NT2/D1 (cell line): ENCODE results near the gene GGNBP2.
"Not testable (repeated sequence)": the region's sequence is repeated elsewhere in the genome, so short reads cannot be mapped to it uniquely, and the experiment has no call there.

Experiments
- DNase-seq: peaks from one replicate; pipeline ENCODE4 v3.0.0-alpha.2; 2011; ENCODE audit warnings: low read depth, low spot score
- H3K27me3 ChIP-seq: 2 replicates; pipeline ENCODE4 v1.6.0; 2011; ENCODE audit warnings: mild to moderate bottlenecking; ENCODE audit not compliant: insufficient read length, insufficient read depth
- H3K36me3 ChIP-seq: 2 replicates; pipeline ENCODE4 v1.6.1; 2011; ENCODE audit warnings: mild to moderate bottlenecking, low read length, mixed read lengths; ENCODE audit not compliant: insufficient read depth, insufficient read length
- H3K4me1 ChIP-seq: 2 replicates; pipeline ENCODE4 v1.5.1; 2011; ENCODE audit not compliant: insufficient read depth, insufficient read length
- H3K4me3 ChIP-seq: 2 replicates; pipeline ENCODE4 v1.5.1; 2011; ENCODE audit warnings: low read depth; ENCODE audit not compliant: insufficient read length
- H3K9ac ChIP-seq: 2 replicates; pipeline ENCODE4 v1.6.0; 2011; ENCODE audit warnings: low read depth; ENCODE audit not compliant: insufficient read length
- H3K9me3 ChIP-seq: 2 replicates; pipeline ENCODE4 v1.5.1; 2011; ENCODE audit warnings: mild to moderate bottlenecking, low read length; ENCODE audit not compliant: insufficient read depth
- SUZ12 ChIP-seq: IDR thresholded peaks from 2 replicates; pipeline ENCODE4 v1.6.1; 2011; ENCODE audit not compliant: insufficient read length, insufficient read depth; ENCODE audit errors: extremely low read depth
- YY1 ChIP-seq: IDR thresholded peaks from 2 replicates; pipeline ENCODE4 v1.6.1; 2011; ENCODE audit not compliant: insufficient read length, insufficient read depth
- ZNF274 ChIP-seq: IDR thresholded peaks from 2 replicates; pipeline ENCODE4 v1.6.1; 2011; ENCODE audit warnings: mild to moderate bottlenecking, low read depth, low read length

GGNBP2 gene

GRCh38 chr17:36501963-36502362 lies 42.8 kb upstream of the GGNBP2 start:
- no peak overlapping the region for H3K9ac ChIP-seq
- H3K9me3 ChIP-seq, result no peaks in the 10 kb centered on the region
- TF ChIP-seq SUZ12, result no peak
- TF ChIP-seq YY1, result no peak
- TF ChIP-seq ZNF274, result no peak
- H3K4me1 ChIP-seq, result peaks cover 3% of the 10 kb centered on the region
- H3K4me3 ChIP-seq, result no peak overlapping the region
- no peak for DNase-seq
- no peaks in the 10 kb centered on the region for H3K27me3 ChIP-seq
- peaks cover 84% of the 10 kb centered on the region for H3K36me3 ChIP-seq

DNA sequence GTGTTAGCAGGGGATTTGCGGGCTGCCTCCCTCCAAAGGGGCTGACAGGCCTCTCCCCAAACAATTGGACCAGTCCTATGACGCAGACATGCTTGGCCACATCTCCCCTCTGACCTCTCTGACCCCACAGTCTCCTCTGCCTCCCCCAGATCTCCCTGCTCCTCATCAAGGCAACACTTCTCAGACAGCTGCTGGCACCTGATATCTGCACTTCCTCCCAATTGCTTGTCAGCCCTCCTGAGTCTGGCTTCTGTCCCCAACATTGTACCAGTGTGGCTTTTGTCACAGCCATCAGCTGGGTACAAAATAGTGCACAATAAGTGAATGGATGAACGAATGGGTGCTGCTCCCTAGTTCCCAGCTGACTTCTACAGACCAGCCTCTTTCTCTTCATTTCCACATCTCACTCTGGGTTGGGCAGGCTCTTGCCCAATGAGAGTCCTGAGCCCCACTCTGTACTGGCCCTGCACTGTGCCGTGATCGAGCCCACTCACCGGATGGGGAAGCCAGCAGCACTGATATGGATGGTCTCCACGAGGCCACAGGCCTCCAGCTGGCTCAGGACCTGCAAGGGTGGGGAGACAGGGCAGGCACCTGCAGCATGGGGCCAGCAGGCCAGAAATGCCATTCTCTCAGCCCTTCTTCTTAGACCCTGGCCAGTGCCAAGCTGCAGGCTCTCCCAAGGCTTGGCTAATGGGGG lies 41.1 kb upstream of the GGNBP2 start:
- Histone ChIP-seq H3K9ac (no peak overlapping the region), H3K4me3 (no peak overlapping the region), H3K27me3 (no peaks in the 10 kb centered on the region), H3K9me3 (no peaks in the 10 kb centered on the region), H3K36me3 (peaks cover 85% of the 10 kb centered on the region), H3K4me1 (peaks cover 3% of the 10 kb centered on the region)
- no peak for DNase-seq
- TF ChIP-seq ZNF274 (no peak), SUZ12 (no peak), YY1 (no peak)

DNA sequence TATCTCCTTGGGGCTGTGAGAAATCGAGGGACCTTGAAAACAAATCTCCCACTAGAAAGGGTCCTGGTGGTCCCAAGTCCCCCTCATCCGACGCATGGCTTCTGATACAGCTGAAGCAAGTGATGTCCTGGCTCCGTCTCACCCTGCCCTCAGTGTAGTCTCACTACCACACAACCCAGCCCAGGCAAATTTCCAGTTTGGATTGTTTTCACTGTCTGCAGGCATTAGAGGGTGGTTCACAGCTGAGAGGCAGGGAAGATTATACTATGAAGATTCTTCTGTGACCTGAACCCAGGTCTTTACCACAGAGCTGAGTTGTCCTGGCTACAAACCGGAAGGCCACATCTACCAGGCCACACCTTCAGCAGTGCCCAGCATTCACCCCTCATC lies 40.6 kb upstream of the GGNBP2 start:
- TF ChIP-seq YY1, result no peak
- no peak for DNase-seq
- no peaks in the 10 kb centered on the region for H3K9me3 ChIP-seq
- no peak overlapping the region for H3K4me3 ChIP-seq
- no peak overlapping the region for H3K9ac ChIP-seq
- H3K36me3 ChIP-seq, result peaks cover 86% of the 10 kb centered on the region
- H3K27me3 ChIP-seq, result no peaks in the 10 kb centered on the region
- peaks cover 3% of the 10 kb centered on the region for H3K4me1 ChIP-seq

- Histone ChIP-seq H3K9me3 (no peaks in the 10 kb centered on the region), H3K4me3 (no peak overlapping the region), H3K9ac (no peak overlapping the region), H3K36me3 (peaks cover 96% of the 10 kb centered on the region), H3K27me3 (no peaks in the 10 kb centered on the region), H3K4me1 (peaks cover 3% of the 10 kb centered on the region)
- no peak for DNase-seq
- TF ChIP-seq ZNF274 (no peak), YY1 (no peak), SUZ12 (no peak)
Observed at GRCh38 chr17:36505171-36505570, 39.5 kb upstream of the GGNBP2 start.

- Histone ChIP-seq H3K4me1 (no peaks in the 10 kb centered on the region), H3K36me3 (peaks cover 97% of the 10 kb centered on the region)
- TF ChIP-seq ZNF274, result no peak
- TF ChIP-seq SUZ12, result no peak
- TF ChIP-seq YY1, result no peak
Observed at GRCh38 chr17:36506249-36506826, 38.4 kb upstream of the GGNBP2 start.

GRCh38 chr17:36506831-36507230 lies 37.9 kb upstream of the GGNBP2 start:
- Histone ChIP-seq H3K4me3 (no peak overlapping the region), H3K9me3 (no peaks in the 10 kb centered on the region), H3K4me1 (no peaks in the 10 kb centered on the region), H3K27me3 (no peaks in the 10 kb centered on the region), H3K36me3 (peaks cover 96% of the 10 kb centered on the region), H3K9ac (no peak overlapping the region)
- DNase-seq, result no peak
- no peak for TF ChIP-seq ZNF274
- no peak for TF ChIP-seq YY1
- no peak for TF ChIP-seq SUZ12

More at GRCh38 chr17:36506249-36506826, 38.4 kb upstream of the GGNBP2 start:
- H3K4me3 ChIP-seq, result no peak overlapping the region
- no peak overlapping the region for H3K9ac ChIP-seq
- no peaks in the 10 kb centered on the region for H3K9me3 ChIP-seq
- DNase-seq, result no peak
- H3K27me3 ChIP-seq, result no peaks in the 10 kb centered on the region

GRCh38 chr17:36507266-36507665 lies 37.5 kb upstream of the GGNBP2 start:
- peaks cover 92% of the 10 kb centered on the region for H3K36me3 ChIP-seq
- no peak overlapping the region for H3K9ac ChIP-seq
- no peak for TF ChIP-seq SUZ12
- no peak for TF ChIP-seq YY1
- TF ChIP-seq ZNF274, result no peak

DNA sequence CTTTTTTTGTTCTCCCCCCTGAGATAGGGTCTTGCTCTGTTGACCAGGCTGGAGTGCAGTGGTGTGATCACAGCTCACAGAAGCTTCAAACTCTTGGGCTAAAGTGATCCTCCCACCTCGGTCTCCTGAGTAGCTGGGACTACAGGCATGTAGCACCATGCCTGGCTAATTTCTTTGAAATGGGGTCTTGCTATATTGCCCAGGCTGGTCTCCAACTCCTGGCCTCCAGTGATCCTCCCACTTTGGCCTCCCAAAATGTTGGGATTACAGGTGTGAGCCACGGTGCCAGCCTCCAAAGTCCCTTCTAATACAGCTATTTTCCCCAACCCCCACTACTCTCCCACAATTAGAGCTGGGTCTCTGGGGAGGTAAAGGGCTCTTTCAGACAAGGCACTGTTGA lies 36.3 kb upstream of the GGNBP2 start:
- DNase-seq, H3K9me3 ChIP-seq, H3K9ac ChIP-seq, H3K4me1 ChIP-seq, H3K4me3 ChIP-seq, H3K27me3 ChIP-seq: not testable (repeated sequence)
- peaks cover 92% of the 10 kb centered on the region for H3K36me3 ChIP-seq

More at GRCh38 chr17:36507266-36507665, 37.5 kb upstream of the GGNBP2 start:
- no peaks in the 10 kb centered on the region for H3K4me1 ChIP-seq
- no peaks in the 10 kb centered on the region for H3K27me3 ChIP-seq
- no peak for DNase-seq
- H3K4me3 ChIP-seq, result no peak overlapping the region
- no peaks in the 10 kb centered on the region for H3K9me3 ChIP-seq
